ENCODE results near the gene CAPN12.

DNA sequence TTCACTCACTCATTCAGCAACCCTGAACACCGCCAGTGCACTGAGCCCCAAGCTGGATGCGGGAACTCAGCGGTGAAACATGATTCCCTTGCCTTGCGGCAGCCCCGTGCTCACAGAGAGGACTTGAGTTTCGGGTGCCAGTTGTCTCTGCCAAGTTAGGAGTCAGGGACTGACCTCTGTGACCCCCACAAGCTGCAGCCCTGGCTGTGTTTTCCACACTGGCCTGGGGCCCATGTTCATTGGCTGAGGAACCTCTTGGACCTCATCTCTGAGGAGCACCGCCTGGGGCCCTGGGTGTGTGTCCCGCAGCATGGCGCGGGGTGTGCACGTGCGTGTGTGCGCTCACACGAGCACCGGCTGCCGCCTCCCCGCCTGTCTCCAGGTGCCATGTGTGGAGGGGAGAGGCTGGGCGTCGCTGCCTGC, 31.0 kb downstream of the CAPN12 start:
- TF ChIP-seq SIN3A (IDR thresholded peaks at IDR 0.05; ENCODE audit: borderline replicate concordance, insufficient read depth, low read length) (no peak), TAF1 (IDR thresholded peaks at IDR 0.05; ENCODE audit: borderline replicate concordance, insufficient read depth, low read length) (no peak), POLR2AphosphoS5 (IDR thresholded peaks at IDR 0.05; ENCODE audit: low read depth, low read length) (no peak), FOXP2 (optimal IDR thresholded peaks at IDR 0.05; ENCODE audit: borderline replicate concordance, extremely low read depth, extremely low read length, insufficient read depth) (no peak)
- TF ChIP-seq, protein P1, sequence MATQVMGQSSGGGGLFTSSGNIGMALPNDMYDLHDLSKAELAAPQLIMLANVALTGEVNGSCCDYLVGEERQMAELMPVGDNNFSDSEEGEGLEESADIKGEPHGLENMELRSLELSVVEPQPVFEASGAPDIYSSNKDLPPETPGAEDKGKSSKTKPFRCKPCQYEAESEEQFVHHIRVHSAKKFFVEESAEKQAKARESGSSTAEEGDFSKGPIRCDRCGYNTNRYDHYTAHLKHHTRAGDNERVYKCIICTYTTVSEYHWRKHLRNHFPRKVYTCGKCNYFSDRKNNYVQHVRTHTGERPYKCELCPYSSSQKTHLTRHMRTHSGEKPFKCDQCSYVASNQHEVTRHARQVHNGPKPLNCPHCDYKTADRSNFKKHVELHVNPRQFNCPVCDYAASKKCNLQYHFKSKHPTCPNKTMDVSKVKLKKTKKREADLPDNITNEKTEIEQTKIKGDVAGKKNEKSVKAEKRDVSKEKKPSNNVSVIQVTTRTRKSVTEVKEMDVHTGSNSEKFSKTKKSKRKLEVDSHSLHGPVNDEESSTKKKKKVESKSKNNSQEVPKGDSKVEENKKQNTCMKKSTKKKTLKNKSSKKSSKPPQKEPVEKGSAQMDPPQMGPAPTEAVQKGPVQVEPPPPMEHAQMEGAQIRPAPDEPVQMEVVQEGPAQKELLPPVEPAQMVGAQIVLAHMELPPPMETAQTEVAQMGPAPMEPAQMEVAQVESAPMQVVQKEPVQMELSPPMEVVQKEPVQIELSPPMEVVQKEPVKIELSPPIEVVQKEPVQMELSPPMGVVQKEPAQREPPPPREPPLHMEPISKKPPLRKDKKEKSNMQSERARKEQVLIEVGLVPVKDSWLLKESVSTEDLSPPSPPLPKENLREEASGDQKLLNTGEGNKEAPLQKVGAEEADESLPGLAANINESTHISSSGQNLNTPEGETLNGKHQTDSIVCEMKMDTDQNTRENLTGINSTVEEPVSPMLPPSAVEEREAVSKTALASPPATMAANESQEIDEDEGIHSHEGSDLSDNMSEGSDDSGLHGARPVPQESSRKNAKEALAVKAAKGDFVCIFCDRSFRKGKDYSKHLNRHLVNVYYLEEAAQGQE (IDR thresholded peaks at IDR 0.05; ENCODE audit: insufficient read depth in 1 of 2, low read depth in 2 of 2, low read length in 2 of 2), result no peak

Measured in PFSK-1 (cell line).